ENCODE data around the gene SAMD3.
"Not testable (repeated sequence)": the region's sequence is repeated elsewhere in the genome, so short reads cannot be mapped to it uniquely, and the experiment has no call there.

The SAMD3 gene

DNA sequence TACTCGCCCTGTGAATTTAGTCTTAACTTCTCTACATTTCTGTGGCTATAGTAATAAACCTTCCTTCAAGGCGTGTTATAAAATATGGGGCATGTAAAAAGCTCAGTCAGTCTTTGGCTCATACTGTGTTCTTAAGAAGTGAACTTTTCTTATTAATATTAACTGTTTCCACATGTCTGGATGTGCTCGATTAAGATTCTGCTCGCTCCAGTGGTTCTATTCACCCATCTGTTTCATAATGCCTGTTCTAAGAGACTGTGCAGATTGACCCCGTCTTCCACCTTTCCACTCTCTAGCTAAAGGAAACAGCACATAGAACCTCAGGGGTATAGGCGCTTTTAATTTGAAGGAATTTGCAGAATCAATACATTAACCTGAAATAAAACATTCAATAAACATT lies 104.5 kb downstream of the SAMD3 start:
- no peak for DNase-seq (ENCODE audit: low read depth, low spot score)
- no peak for TF ChIP-seq CTCF (IDR thresholded peaks at IDR 0.05; ENCODE audit: insufficient read depth, low read length, missing control alignments)
- H3K4me3 ChIP-seq (ENCODE audit: low read depth, low read length) = no peak overlapping the region
- ChIA-PET CTCF (interaction anchor here (1.6 to 2.0 kb wide), 2 partner anchors 33 to 164 kb away, joined by 3 to 4 read pairs; no protein-coding TSS in a partner anchor), POLR2A (no interaction called here)

- CTCF ChIA-PET = interaction anchor here (1.6 kb wide), 1 partner anchor 32 kb away, joined by 3 read pairs; no protein-coding TSS in a partner anchor
- POLR2A ChIA-PET; DNase-seq (ENCODE audit: low read depth, low spot score); H3K4me3 ChIP-seq (ENCODE audit: low read depth, low read length): not testable (repeated sequence)
These were observed 105.5 kb downstream of the SAMD3 start for GRCh38 chr6:130117187-130117701.

DNA sequence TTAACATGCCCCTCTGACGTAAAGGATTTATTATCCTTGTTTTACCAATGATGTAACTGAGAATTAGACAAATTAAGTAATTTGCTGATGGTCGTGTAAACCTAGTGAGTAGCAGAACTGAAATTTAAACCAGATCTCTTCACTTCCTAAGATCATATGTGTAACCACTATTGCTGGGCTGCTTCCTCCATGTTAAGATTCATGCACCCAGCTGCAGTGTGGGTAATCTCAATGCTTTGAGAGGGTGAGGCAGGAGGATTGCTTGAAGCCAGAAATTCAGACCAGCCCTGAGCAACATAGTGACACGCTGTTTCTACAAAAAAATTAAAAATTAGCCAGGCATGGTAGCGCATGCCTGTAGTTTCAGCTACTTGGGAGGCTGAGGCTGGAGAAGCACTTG lies 106.5 kb downstream of the SAMD3 start:
- no peak overlapping the region for H3K4me3 ChIP-seq (ENCODE audit: low read depth, low read length)
- POLR2A ChIA-PET = no interaction called here
- no peak for DNase-seq (ENCODE audit: low read depth, low spot score)
- CTCF ChIA-PET = no interaction called here
- no peak for TF ChIP-seq CTCF (IDR thresholded peaks at IDR 0.05; ENCODE audit: insufficient read depth, low read length, missing control alignments)

GRCh38 chr6:130115036-130115435 lies 107.7 kb downstream of the SAMD3 start:
- no peak for DNase-seq (ENCODE audit: low read depth, low spot score)
- no peak overlapping the region for H3K4me3 ChIP-seq (ENCODE audit: low read depth, low read length)
- TF ChIP-seq CTCF (IDR thresholded peaks at IDR 0.05; ENCODE audit: insufficient read depth, low read length, missing control alignments) = no peak
- CTCF ChIA-PET = no interaction called here
- POLR2A ChIA-PET = no interaction called here

GRCh38 chr6:130113201-130113710 lies 109.5 kb downstream of the SAMD3 start:
- TF ChIP-seq CTCF (IDR thresholded peaks at IDR 0.05; ENCODE audit: insufficient read depth, low read length, missing control alignments) = no peak
- DNase-seq (ENCODE audit: low read depth, low spot score) = no peak
- H3K4me3 ChIP-seq (ENCODE audit: low read depth, low read length) = no peak overlapping the region
- ChIA-PET POLR2A (no interaction called here), CTCF (interaction anchor here (0.8 kb wide), 2 partner anchors 169 to 179 kb away, joined by 3 read pairs; no protein-coding TSS in a partner anchor)

DNA sequence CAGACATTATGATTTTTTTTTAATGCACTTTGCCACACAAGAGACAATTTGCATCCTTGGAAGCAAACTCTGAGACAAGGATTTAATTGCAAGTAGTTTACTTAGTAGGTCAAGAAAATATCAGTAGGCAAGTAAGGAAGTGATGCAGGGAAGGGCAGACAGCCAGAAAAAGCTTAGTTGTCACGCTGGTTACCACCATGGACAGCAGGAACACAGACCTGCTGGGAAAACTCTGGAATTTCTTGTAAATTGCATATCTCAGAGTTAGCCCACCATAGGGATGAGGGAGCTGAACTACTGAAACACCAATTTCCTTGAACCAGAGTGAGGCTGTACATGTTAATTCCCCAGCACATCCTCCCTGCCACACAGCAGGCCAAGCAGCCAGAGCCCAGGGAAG lies 111.7 kb downstream of the SAMD3 start:
- TF ChIP-seq CTCF (IDR thresholded peaks at IDR 0.05; ENCODE audit: insufficient read depth, low read length, missing control alignments) = no peak
- CTCF ChIA-PET = no interaction called here
- POLR2A ChIA-PET = no interaction called here
- H3K4me3 ChIP-seq (ENCODE audit: low read depth, low read length) = no peak overlapping the region
- no peak for DNase-seq (ENCODE audit: low read depth, low spot score)

- DNase-seq (ENCODE audit: low read depth, low spot score) = no peak
- no peak overlapping the region for H3K4me3 ChIP-seq (ENCODE audit: low read depth, low read length)
- POLR2A ChIA-PET = no interaction called here
- TF ChIP-seq CTCF (IDR thresholded peaks at IDR 0.05; ENCODE audit: insufficient read depth, low read length, missing control alignments) = no peak
- CTCF ChIA-PET = no interaction called here
These were observed 115.0 kb downstream of the SAMD3 start for GRCh38 chr6:130107710-130108109.
